ENCODE results near the gene PDK2.

DNA sequence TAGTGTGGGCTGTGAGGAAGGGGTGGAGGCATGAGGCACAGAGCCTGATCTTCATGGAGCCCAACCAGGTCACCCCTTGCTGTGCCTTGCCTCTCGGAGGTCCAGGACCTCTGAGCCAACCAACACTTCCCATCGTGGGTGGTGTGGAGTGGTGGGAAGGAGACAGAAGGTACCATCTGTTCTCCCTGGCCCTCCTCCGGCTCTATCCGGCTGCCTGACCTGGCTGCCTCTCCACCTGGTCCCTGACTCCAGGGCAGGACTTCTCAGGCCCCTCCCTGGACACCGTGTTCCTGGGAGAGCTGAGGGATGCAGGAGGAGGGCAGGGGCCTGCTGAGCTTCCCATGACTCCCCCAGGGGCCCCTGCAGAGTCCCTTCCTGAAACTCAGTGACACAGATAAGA lies 3.9 kb downstream of the PDK2 start:
- TF ChIP-seq EZH2 (IDR thresholded peaks at IDR 0.05; ENCODE audit: insufficient read depth, poor library complexity, severe bottlenecking) (no peak), EZH2phosphoT487 (IDR thresholded peaks at IDR 0.05; ENCODE audit: insufficient read depth, low read depth) (no peak)

All from GM23248 (cell line).